ENCODE measurements around the gene MATN1.
"Not testable (repeated sequence)": the region's sequence is repeated elsewhere in the genome, so short reads cannot be mapped to it uniquely, and the experiment has no call there.

MATN1 gene

GRCh38 chr1:30723331-30723755 is at the start of gene MATN1:
Gene MATN1 (minus strand): TSS chr1:30723585. CDS start chr1:30723551, 34 bp downstream.
- no peak for DNase-seq

- DNase-seq = no peak
Observed at GRCh38 chr1:30771005-30771404, 47.6 kb upstream of the MATN1 start.

GRCh38 chr1:30770150-30770549 is 46.8 kb upstream of the MATN1 start:
- DNase-seq = no peak

GRCh38 chr1:30768830-30769718 is 45.7 kb upstream of the MATN1 start:
- no peak for DNase-seq

- no peak for DNase-seq
Observed at GRCh38 chr1:30768159-30768829, 44.9 kb upstream of the MATN1 start.

GRCh38 chr1:30766948-30767347 is 43.6 kb upstream of the MATN1 start:
- DNase-seq = not testable (repeated sequence)

- no peak for DNase-seq
Observed at GRCh38 chr1:30765556-30766434, 42.4 kb upstream of the MATN1 start.

- no peak for DNase-seq
Observed at GRCh38 chr1:30764939-30765555, 41.7 kb upstream of the MATN1 start.

- DNase-seq = no peak
Observed at GRCh38 chr1:30764396-30764795, 41.0 kb upstream of the MATN1 start.

GRCh38 chr1:30763651-30764248 is 40.4 kb upstream of the MATN1 start:
- no peak for DNase-seq

GRCh38 chr1:30762930-30763650 is 39.7 kb upstream of the MATN1 start:
- no peak for DNase-seq

GRCh38 chr1:30762152-30762929 is 39.0 kb upstream of the MATN1 start:
- no peak for DNase-seq

GRCh38 chr1:30761381-30762151 is 38.2 kb upstream of the MATN1 start:
- DNase-seq = no peak

GRCh38 chr1:30760596-30761324 is 37.4 kb upstream of the MATN1 start:
- no peak for DNase-seq

- DNase-seq = no peak
Observed at GRCh38 chr1:30759718-30760281, 36.4 kb upstream of the MATN1 start.

GRCh38 chr1:30758785-30759380 is 35.5 kb upstream of the MATN1 start:
- no peak for DNase-seq

- no peak for DNase-seq
Observed at GRCh38 chr1:30758121-30758688, 34.8 kb upstream of the MATN1 start.

All from DMS 273 treated with DMSO at 0.1 percent for 48 hours (cell line).